HG03442 (cell line): ENCODE measurements around the gene COX5A.
"Not testable (repeated sequence)": the region's sequence is repeated elsewhere in the genome, so short reads cannot be mapped to it uniquely, and the experiment has no call there.

Source experiments
- ATAC-seq: cut with Tn5 transposase; IDR thresholded peaks from one replicate; pipeline ENCODE4 v1.9.1; 2021; ENCODE audit warnings: mild to moderate bottlenecking, moderate library complexity; ENCODE audit not compliant: unreplicated experiment

The COX5A gene

GRCh38 chr15:74902295-74903075, 35.4 kb downstream of the COX5A start:
- ATAC-seq = no peak

DNA sequence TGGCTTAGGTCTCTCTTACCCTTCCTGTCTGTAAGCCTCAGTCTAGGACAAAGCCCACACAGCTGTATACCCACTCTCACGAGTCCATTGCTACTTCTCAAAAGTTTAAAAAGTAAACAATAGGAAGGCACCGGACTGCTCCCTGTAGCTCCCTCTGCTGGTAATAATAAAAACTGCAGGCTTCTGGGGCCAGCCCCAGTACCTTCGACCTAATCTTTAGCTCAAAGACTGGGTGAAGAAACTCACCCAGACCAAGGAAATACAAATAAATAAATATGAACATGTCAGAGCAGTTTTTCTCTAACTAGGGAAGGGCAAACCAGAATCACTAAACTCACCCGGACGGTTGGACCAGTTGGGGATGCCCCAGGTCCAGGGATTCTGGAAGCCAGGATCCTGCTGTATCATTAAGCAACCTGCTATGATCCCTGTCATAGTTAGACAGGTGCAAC, 36.2 kb downstream of the COX5A start:
- no peak for ATAC-seq

GRCh38 chr15:74897300-74897701, 40.6 kb downstream of the COX5A start:
- no peak for ATAC-seq

DNA sequence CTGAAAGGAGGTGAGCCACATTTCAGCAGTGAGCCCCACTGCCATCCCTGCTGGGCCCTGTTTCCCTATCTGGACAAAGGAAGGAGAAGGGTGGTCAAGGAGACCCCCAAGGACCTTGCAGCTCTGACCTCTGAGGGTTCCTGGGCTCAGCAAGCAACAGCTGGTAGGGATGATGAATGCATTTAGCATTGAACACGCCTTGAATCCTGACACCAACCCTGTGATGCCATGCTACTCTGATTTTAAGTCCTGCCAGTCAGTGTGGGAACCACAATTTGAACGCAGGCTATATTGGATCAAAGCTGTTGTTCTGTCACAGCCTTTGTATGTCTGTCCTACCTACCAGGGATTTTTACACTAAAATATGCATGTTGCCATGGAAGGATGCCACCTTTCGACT, 41.6 kb downstream of the COX5A start:
- no peak for ATAC-seq

DNA sequence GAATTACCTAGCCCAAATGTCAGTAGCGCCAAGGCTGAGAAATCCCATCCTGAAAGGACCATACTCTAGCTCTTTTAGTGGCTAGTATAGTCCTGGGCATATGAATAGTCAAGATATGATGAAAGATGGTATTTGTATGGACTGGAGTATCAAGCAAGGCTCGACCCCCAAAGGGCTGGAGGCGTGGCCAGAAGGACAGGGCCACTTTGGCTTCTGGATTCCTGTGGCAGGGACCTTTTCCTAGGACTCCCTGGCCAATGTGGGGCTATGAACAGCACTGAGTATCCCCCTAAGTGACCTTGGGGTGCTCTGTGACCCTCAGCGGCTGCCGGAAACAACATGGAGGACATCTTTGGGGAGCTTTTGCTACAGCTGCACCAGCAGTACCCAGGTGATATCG, 42.0 kb downstream of the COX5A start:
- ATAC-seq = no peak

- ATAC-seq = not testable (repeated sequence)
Measured at GRCh38 chr15:74894383-74894782, 43.5 kb downstream of the COX5A start.

GRCh38 chr15:74893627-74894026, 44.2 kb downstream of the COX5A start:
- no peak for ATAC-seq

DNA sequence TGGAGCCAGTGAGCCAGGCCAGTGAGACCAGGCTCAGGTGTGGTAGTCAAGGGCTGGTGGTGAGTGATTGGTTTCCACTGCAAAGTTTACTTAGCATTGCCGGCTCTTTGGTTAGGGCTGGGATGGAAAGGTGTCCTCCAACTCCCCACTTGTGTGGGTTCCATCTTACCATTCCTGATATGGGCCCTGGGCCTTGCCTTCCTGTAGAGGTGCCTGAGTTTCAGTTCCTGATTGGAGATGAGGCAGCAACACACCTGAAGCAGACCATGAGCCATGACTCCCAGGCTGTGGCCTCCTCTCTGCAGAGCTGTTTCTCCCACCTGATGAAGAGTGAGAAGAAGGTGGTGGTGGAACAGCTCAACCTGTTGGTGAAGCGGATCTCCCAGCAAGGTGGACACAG, 44.9 kb downstream of the COX5A start:
- no peak for ATAC-seq

DNA sequence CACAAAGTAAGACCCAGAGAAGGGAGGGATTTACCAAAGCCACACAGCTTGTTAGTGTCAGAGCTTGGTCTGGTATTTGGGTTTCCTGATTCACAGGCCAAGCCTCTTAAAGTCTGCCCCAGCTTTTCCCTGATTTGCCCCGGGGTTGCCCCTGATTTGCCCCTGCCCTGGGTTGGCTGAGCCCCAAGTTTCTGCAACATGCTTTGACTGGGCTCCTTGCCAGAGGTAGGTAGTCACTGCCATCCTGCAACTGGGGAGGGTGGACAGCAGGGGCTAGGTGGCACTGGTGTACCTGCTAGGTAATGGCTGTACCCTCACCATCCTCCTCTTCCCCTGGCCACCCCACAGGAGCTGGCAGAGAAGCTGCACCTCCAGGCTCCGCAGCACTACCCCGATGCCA, 45.6 kb downstream of the COX5A start:
- no peak for ATAC-seq

- ATAC-seq = no peak
Measured at GRCh38 chr15:74891469-74891868, 46.4 kb downstream of the COX5A start.

DNA sequence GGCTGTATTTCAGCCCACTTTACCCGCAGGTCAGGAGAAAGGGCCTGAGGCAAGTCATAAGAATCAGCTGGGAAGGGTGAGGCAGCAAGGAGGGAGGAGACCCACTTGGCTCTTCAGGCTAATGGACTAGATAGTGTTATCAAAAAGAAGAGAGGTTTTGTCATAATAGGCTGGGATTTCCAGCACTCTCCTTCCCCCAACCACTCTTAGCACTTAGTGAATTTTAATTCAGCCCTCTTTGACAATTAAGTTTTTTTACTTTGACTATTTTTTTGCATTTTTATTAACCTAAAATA, 47.3 kb downstream of the COX5A start:
- no peak for ATAC-seq

GRCh38 chr15:74889883-74890664, 47.8 kb downstream of the COX5A start, which contains the start of gene MPI:
MPI (plus strand) TSS chr15:74890042; CDS start chr15:74890074, 32 bp downstream.
- ATAC-seq = peak; percentile 80

- ATAC-seq = peak; percentile 9
Measured at GRCh38 chr15:74889390-74889882, 48.4 kb downstream of the COX5A start.

DNA sequence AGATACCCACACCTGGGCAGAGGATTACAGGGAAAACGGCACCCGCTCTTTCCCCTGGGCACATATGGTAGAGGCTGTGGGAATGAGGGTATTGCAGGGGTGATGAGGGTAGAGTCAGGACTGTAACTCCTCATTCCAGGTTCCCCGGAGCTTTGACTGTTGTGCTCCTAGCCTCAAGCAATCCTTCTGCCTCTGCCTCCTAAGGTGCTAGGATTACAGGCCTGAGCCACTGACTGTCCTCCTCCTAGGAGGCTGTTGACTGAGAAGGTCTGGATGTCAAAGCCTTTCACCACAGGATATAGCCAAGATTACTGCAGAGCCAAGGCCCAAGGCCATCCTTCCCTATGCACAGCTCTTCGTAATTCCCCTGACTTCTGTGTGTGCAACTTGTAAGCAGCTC, 49.2 kb downstream of the COX5A start:
- ATAC-seq = no peak

- not testable (repeated sequence) for ATAC-seq
Measured at GRCh38 chr15:74887537-74888193, 50.2 kb downstream of the COX5A start.

DNA sequence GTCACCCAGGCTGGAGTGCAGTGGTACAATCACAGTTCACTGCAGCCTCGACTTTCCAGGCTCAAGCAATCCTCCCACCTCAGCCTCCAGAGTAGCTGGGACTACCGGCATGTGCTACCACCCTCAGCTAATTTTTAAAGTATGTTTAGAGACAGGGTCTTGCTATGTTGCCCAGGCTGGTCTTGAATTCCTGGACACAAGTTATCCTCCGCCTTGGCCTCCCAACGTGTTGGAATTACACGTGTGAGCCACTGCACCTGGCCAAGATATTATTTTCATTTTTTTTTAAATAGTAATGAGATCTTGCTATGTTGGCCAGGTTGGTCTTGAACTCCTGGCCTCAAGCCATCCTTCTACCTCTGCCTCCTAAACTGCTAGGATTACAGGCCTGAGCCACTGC, 52.4 kb downstream of the COX5A start:
- ATAC-seq = no peak

GRCh38 chr15:74884428-74885223, 53.2 kb downstream of the COX5A start:
- no peak for ATAC-seq

DNA sequence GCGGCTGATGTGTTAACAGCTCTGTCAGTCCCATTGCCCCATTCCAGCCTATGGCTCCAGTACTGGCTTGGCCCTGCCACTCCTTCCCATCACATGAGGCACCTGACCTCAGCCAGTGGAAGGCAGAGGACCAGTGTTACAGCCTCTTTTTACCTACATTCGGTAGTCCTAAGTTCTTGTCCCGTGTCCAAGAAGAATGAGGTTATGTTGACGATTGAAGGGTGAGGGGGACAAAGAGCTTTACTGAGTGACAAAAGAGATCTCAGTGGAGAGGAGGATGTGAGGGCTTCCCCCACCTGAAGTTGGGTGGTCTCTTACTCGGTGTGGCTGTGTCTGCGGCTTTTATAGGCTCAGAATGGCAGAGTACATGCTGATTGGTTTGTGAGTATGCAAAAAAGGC, 55.3 kb downstream of the COX5A start:
- ATAC-seq = no peak

- no peak for ATAC-seq
Measured at GRCh38 chr15:74878273-74878672, 59.6 kb downstream of the COX5A start.

GRCh38 chr15:74873756-74874424, 64.0 kb downstream of the COX5A start:
- no peak for ATAC-seq
